ENCODE measurements around the gene ATP1B3.
"Not testable (repeated sequence)": the region's sequence is repeated elsewhere in the genome, so short reads cannot be mapped to it uniquely, and the experiment has no call there.

ATP1B3 gene

GRCh38 chr3:141846050-141846433, 30.4 kb upstream of the ATP1B3 start:
- no peak for TF ChIP-seq MYC (IDR thresholded peaks at IDR 0.05; ENCODE audit: low read depth, low read length)
- no peak for TF ChIP-seq MAX (IDR thresholded peaks at IDR 0.05; ENCODE audit: low read depth, low read length)
- no peak for TF ChIP-seq POLR2A (IDR thresholded peaks at IDR 0.05; ENCODE audit: extremely low read depth, insufficient read length)
- TF ChIP-seq, protein P1, sequence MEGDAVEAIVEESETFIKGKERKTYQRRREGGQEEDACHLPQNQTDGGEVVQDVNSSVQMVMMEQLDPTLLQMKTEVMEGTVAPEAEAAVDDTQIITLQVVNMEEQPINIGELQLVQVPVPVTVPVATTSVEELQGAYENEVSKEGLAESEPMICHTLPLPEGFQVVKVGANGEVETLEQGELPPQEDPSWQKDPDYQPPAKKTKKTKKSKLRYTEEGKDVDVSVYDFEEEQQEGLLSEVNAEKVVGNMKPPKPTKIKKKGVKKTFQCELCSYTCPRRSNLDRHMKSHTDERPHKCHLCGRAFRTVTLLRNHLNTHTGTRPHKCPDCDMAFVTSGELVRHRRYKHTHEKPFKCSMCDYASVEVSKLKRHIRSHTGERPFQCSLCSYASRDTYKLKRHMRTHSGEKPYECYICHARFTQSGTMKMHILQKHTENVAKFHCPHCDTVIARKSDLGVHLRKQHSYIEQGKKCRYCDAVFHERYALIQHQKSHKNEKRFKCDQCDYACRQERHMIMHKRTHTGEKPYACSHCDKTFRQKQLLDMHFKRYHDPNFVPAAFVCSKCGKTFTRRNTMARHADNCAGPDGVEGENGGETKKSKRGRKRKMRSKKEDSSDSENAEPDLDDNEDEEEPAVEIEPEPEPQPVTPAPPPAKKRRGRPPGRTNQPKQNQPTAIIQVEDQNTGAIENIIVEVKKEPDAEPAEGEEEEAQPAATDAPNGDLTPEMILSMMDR (IDR thresholded peaks at IDR 0.05; ENCODE audit: low read depth, low read length) = no peak
- DNase-seq (ENCODE audit: low read depth) = no peak
- no peak overlapping the region for H3K4me3 ChIP-seq (ENCODE audit: low read depth, low read length)

GRCh38 chr3:141848159-141848748, 28.2 kb upstream of the ATP1B3 start:
- not testable (repeated sequence) for DNase-seq (ENCODE audit: low read depth); H3K4me3 ChIP-seq (ENCODE audit: low read depth, low read length)

GRCh38 chr3:141849056-141849815, 27.2 kb upstream of the ATP1B3 start:
- DNase-seq (ENCODE audit: low read depth) = no peak
- TF ChIP-seq POLR2A (IDR thresholded peaks at IDR 0.05; ENCODE audit: extremely low read depth, insufficient read length) = no peak
- no peak for TF ChIP-seq MYC (IDR thresholded peaks at IDR 0.05; ENCODE audit: low read depth, low read length)
- TF ChIP-seq, protein P1 (IDR thresholded peaks at IDR 0.05; ENCODE audit: low read depth, low read length) = no peak
- TF ChIP-seq MAX (IDR thresholded peaks at IDR 0.05; ENCODE audit: low read depth, low read length) = no peak
- no peak overlapping the region for H3K4me3 ChIP-seq (ENCODE audit: low read depth, low read length)

- no peak overlapping the region for H3K4me3 ChIP-seq (ENCODE audit: low read depth, low read length)
- no peak for DNase-seq (ENCODE audit: low read depth)
- TF ChIP-seq, protein P1 (IDR thresholded peaks at IDR 0.05; ENCODE audit: low read depth, low read length) = no peak
- TF ChIP-seq MYC (IDR thresholded peaks at IDR 0.05; ENCODE audit: low read depth, low read length) (no peak), MAX (IDR thresholded peaks at IDR 0.05; ENCODE audit: low read depth, low read length) (no peak), POLR2A (IDR thresholded peaks at IDR 0.05; ENCODE audit: extremely low read depth, insufficient read length) (no peak)
Measured at GRCh38 chr3:141851411-141851810, 25.0 kb upstream of the ATP1B3 start.

GRCh38 chr3:141853081-141853601, 23.3 kb upstream of the ATP1B3 start:
- peak; percentile 15 for DNase-seq (ENCODE audit: low read depth)
- TF ChIP-seq POLR2A (IDR thresholded peaks at IDR 0.05; ENCODE audit: extremely low read depth, insufficient read length) = no peak
- TF ChIP-seq MAX (IDR thresholded peaks at IDR 0.05; ENCODE audit: low read depth, low read length) = no peak
- TF ChIP-seq, protein P1 (IDR thresholded peaks at IDR 0.05; ENCODE audit: low read depth, low read length) = no peak
- TF ChIP-seq MYC (IDR thresholded peaks at IDR 0.05; ENCODE audit: low read depth, low read length) = no peak
- no peak overlapping the region for H3K4me3 ChIP-seq (ENCODE audit: low read depth, low read length)

- no peak overlapping the region for H3K4me3 ChIP-seq (ENCODE audit: low read depth, low read length)
- DNase-seq (ENCODE audit: low read depth) = no peak
- no peak for TF ChIP-seq POLR2A (IDR thresholded peaks at IDR 0.05; ENCODE audit: extremely low read depth, insufficient read length)
Measured at GRCh38 chr3:141853629-141854168, 22.7 kb upstream of the ATP1B3 start.
